NT2/D1 (cell line): ENCODE results near the gene CEP135.

Experiments used
- SUZ12 ChIP-seq: IDR thresholded peaks from 2 replicates; pipeline ENCODE4 v1.6.1; 2011; ENCODE audit not compliant: insufficient read length, insufficient read depth; ENCODE audit errors: extremely low read depth
- ZNF274 ChIP-seq: IDR thresholded peaks from 2 replicates; pipeline ENCODE4 v1.6.1; 2011; ENCODE audit warnings: mild to moderate bottlenecking, low read depth, low read length

- TF ChIP-seq SUZ12 (no peak), ZNF274 (no peak)
These were observed 55.5 kb downstream of the CEP135 start for GRCh38 chr4:56004235-56004634.
